ENCODE data around the gene MIA3. TPM values are rescaled to one million over a fixed set of nuclear protein-coding genes. Genes with fewer than 3 reads are reported as not detected.
"Not testable (repeated sequence)": the region's sequence is repeated elsewhere in the genome, so short reads cannot be mapped to it uniquely, and the experiment has no call there.

The MIA3 gene
- total RNA-seq, 2 donors from 2014 or later: 64.3 to 74.9 TPM

- Histone ChIP-seq H3K27me3 (replicated peaks; ENCODE audit: insufficient read depth) (no peaks in the 10 kb centered on the region), H3K27ac (no peak overlapping the region), H3K4me1 (replicated peaks) (no peaks in the 10 kb centered on the region), H3K36me3 (peaks cover 7 to 11% of the 10 kb centered on the region in 2 donors), H3K9me3 (no peaks in the 10 kb centered on the region), H3K4me3 (no peak overlapping the region)
- DNase-seq (ENCODE audit: low spot score): no peak
- intact Hi-C loops (cut with DNase I): no loop called here
- TF ChIP-seq POLR2A (IDR thresholded peaks at IDR 0.05) (no peak), CTCF (IDR thresholded peaks at IDR 0.05) (no peak), POLR2AphosphoS5 (IDR thresholded peaks at IDR 0.05) (no peak)
- WGBS: 97% methylated on average over 2 of the region's 2 CpGs
Measured at GRCh38 chr1:222656391-222657155, 38.7 kb downstream of the MIA3 start.

GRCh38 chr1:222657899-222658298 lies 40.0 kb downstream of the MIA3 start:
- intact Hi-C loops (cut with DNase I): no loop called here
- no peaks in the 10 kb centered on the region for H3K9me3 ChIP-seq
- no peaks in the 10 kb centered on the region for H3K27me3 ChIP-seq (replicated peaks; ENCODE audit: insufficient read depth)
- no peak overlapping the region for H3K27ac ChIP-seq
- peaks cover 5 to 9% of the 10 kb centered on the region in 2 donors for H3K36me3 ChIP-seq
- 92% methylated on average over 2 of the region's 2 CpGs for WGBS
- no peak for TF ChIP-seq CTCF (IDR thresholded peaks at IDR 0.05)
- no peak for TF ChIP-seq POLR2A (IDR thresholded peaks at IDR 0.05)
- H3K4me1 ChIP-seq (replicated peaks): no peaks in the 10 kb centered on the region
- no peak overlapping the region for H3K4me3 ChIP-seq
- DNase-seq (ENCODE audit: low spot score): no peak

- Histone ChIP-seq H3K9me3 (no peaks in the 10 kb centered on the region), H3K27ac (no peak overlapping the region), H3K4me3 (no peak overlapping the region), H3K4me1 (replicated peaks) (no peaks in the 10 kb centered on the region), H3K27me3 (replicated peaks; ENCODE audit: insufficient read depth) (no peaks in the 10 kb centered on the region), H3K36me3 (peaks cover 4 to 9% of the 10 kb centered on the region in 2 donors)
- TF ChIP-seq POLR2A (IDR thresholded peaks at IDR 0.05) (no peak), POLR2AphosphoS5 (IDR thresholded peaks at IDR 0.05) (no peak), CTCF (IDR thresholded peaks at IDR 0.05) (no peak)
- no peak for DNase-seq (ENCODE audit: low spot score)
- 95% methylated on average over 4 of the region's 4 CpGs for WGBS
- intact Hi-C loops (cut with DNase I): no loop called here
Measured at GRCh38 chr1:222663431-222663934, 45.6 kb downstream of the MIA3 start.

- Histone ChIP-seq H3K27ac (no peak overlapping the region), H3K9me3 (no peaks in the 10 kb centered on the region), H3K36me3 (peaks cover 4 to 5% of the 10 kb centered on the region in 2 donors), H3K27me3 (replicated peaks; ENCODE audit: insufficient read depth) (no peaks in the 10 kb centered on the region), H3K4me1 (replicated peaks) (no peaks in the 10 kb centered on the region), H3K4me3 (no peak overlapping the region)
- intact Hi-C loops (cut with DNase I): loop anchor here (5.0 kb wide), 1 partner anchor 46 kb away; the partner anchor contains the start of genes AIDA and BROX
- no peak for DNase-seq (ENCODE audit: low spot score)
- WGBS: 55% methylated on average over 7 of the region's 7 CpGs
- TF ChIP-seq CTCF (IDR thresholded peaks at IDR 0.05) (no peak), POLR2AphosphoS5 (IDR thresholded peaks at IDR 0.05) (no peak), POLR2A (IDR thresholded peaks at IDR 0.05) (no peak)
Measured at GRCh38 chr1:222665964-222666363, 48.1 kb downstream of the MIA3 start.

- not testable (repeated sequence) for H3K36me3 ChIP-seq; H3K9me3 ChIP-seq; H3K4me1 ChIP-seq (replicated peaks); DNase-seq (ENCODE audit: low spot score); H3K27me3 ChIP-seq (replicated peaks; ENCODE audit: insufficient read depth); H3K4me3 ChIP-seq; H3K27ac ChIP-seq
- intact Hi-C loops (cut with DNase I): loop anchor here (5.0 kb wide), 1 partner anchor 44 kb away; the partner anchor contains the start of genes AIDA and BROX
- no CpG with 5 or more reads among the region's 4 CpGs for WGBS
Measured at GRCh38 chr1:222668184-222668583, 50.3 kb downstream of the MIA3 start.

- 89% methylated on average over 1 of the region's 2 CpGs for WGBS
- H3K4me1 ChIP-seq (replicated peaks); H3K4me3 ChIP-seq; DNase-seq (ENCODE audit: low spot score); H3K9me3 ChIP-seq; H3K36me3 ChIP-seq; H3K27me3 ChIP-seq (replicated peaks; ENCODE audit: insufficient read depth); H3K27ac ChIP-seq: not testable (repeated sequence)
- intact Hi-C loops (cut with DNase I): loop anchor here (5.0 kb wide), 1 partner anchor 43 kb away; the partner anchor contains the start of genes AIDA and BROX
Measured at GRCh38 chr1:222669107-222669506, 51.2 kb downstream of the MIA3 start.

Data from prostate gland (tissue), 2 donors.